IMR-90 (cell line): ENCODE data around the gene ANKHD1. TPM values are rescaled to one million over a fixed set of nuclear protein-coding genes. Genes with fewer than 3 reads are reported as not detected.

Experiments
- ATAC-seq: fragments of 200-7000 bp; cut with Tn5 transposase; 2 replicates; pipeline ENCODE4 v1.9.1; 2020; ENCODE audit warnings: low read depth, mild to moderate bottlenecking, moderate library complexity
- BruUV-seq: library from RNA; stranded (reverse); fragments of 400-500 nt; replicated peaks from 2 replicates; lab custom pipeline; 2021; lab: Mats Ljungman, UMichigan
- CTCF ChIA-PET: fragments of 300-600 bp; formaldehyde crosslinking; extraction: SDS; loops from one replicate; lab custom pipeline; 2021; ENCODE audit warnings: antibody characterized with exemption; lab: Yijun Ruan, JAX
- POLR2A ChIA-PET: fragments of 300-600 bp; sonication (Branson Sonifier 250); formaldehyde crosslinking; loops from one replicate; lab custom pipeline; 2022; ENCODE audit warnings: antibody characterized with exemption; ENCODE audit not compliant: unreplicated experiment; lab: Charles Lee
- DNase-seq: peaks from one replicate; pipeline ENCODE4 v3.0.0; 2013
- H2AFZ ChIP-seq: replicated peaks from 2 replicates; pipeline ENCODE3; 2013; ENCODE audit warnings: low read length, mild to moderate bottlenecking; ENCODE audit not compliant: poor library complexity
- H2AK5ac ChIP-seq: 2 replicates; pipeline ENCODE4 v1.6.1; 2013; ENCODE audit warnings: low read depth, low read length, inconsistent platforms
- H2AK9ac ChIP-seq: replicated peaks from 2 replicates; pipeline ENCODE3; 2013; ENCODE audit warnings: mild to moderate bottlenecking, low read depth, low read length, moderate library complexity; ENCODE audit not compliant: poor library complexity
- H2BK120ac ChIP-seq: 2 replicates; pipeline ENCODE4 v1.6.1; 2013; ENCODE audit warnings: low read depth, low read length, inconsistent platforms
- H2BK15ac ChIP-seq: 3 replicates; pipeline ENCODE4 v1.6.1; 2013; ENCODE audit warnings: low read depth, low read length, inconsistent platforms
- H2BK20ac ChIP-seq: 2 replicates; pipeline ENCODE4 v1.6.1; 2013; ENCODE audit warnings: low read depth, mild to moderate bottlenecking, inconsistent platforms, low read length, moderate library complexity
- H2BK5ac ChIP-seq: 2 replicates; pipeline ENCODE4 v1.6.1; 2013; ENCODE audit warnings: mild to moderate bottlenecking, low read depth, low read length, inconsistent platforms; ENCODE audit not compliant: poor library complexity, severe bottlenecking
- H3K14ac ChIP-seq: replicated peaks from 2 replicates; pipeline ENCODE4 v1.6.1; 2013; ENCODE audit warnings: low read depth, low read length, inconsistent platforms
- H3K18ac ChIP-seq: 2 replicates; pipeline ENCODE4 v1.6.1; 2013; ENCODE audit warnings: low read depth, low read length, control low read depth
- H3K23ac ChIP-seq: 2 replicates; pipeline ENCODE4 v1.6.1; 2013; ENCODE audit warnings: low read depth, low read length, inconsistent platforms
- H3K27ac ChIP-seq: 2 replicates; pipeline ENCODE4 v1.5.1; 2013; ENCODE audit warnings: mild to moderate bottlenecking, control low read depth, low read length; ENCODE audit not compliant: insufficient read depth
- H3K27me3 ChIP-seq: 2 replicates; pipeline ENCODE4 v1.6.1; 2013; ENCODE audit warnings: low read length; ENCODE audit not compliant: control insufficient read depth, insufficient read depth
- H3K36me3 ChIP-seq: 2 replicates; pipeline ENCODE4 v1.6.1; 2013; ENCODE audit warnings: low read length, mixed read lengths; ENCODE audit not compliant: control insufficient read depth, insufficient read depth
- H3K4ac ChIP-seq: 2 replicates; pipeline ENCODE4 v1.6.1; 2013; ENCODE audit warnings: low read depth, low read length, inconsistent platforms
- H3K4me1 ChIP-seq: 2 replicates; pipeline ENCODE4 v1.6.1; 2013; ENCODE audit warnings: low read length, mixed read lengths; ENCODE audit not compliant: control insufficient read depth, insufficient read depth
- H3K4me2 ChIP-seq: 2 replicates; pipeline ENCODE4 v1.6.1; 2013; ENCODE audit warnings: low read depth, mild to moderate bottlenecking, control low read depth, low read length, moderate library complexity
- H3K4me3 ChIP-seq: 2 replicates; pipeline ENCODE4 v1.5.1; 2013; ENCODE audit warnings: low read depth, mild to moderate bottlenecking, control low read depth, low read length, moderate library complexity; ENCODE audit not compliant: insufficient read depth
- H3K56ac ChIP-seq: 2 replicates; pipeline ENCODE4 v1.6.1; 2013; ENCODE audit warnings: low read length, inconsistent platforms; ENCODE audit not compliant: insufficient read depth; ENCODE audit errors: extremely low read depth
- H3K79me1 ChIP-seq, 2 experiments: 2 replicates each; pipeline ENCODE4 v1.6.1; 2013; ENCODE audit warnings: low read length in 2 of 2, inconsistent platforms in 1 of 2, low read depth in 1 of 2
- H3K9ac ChIP-seq: 2 replicates; pipeline ENCODE4 v1.6.1; 2013; ENCODE audit warnings: low read depth, low read length, control low read depth
- H3K9me1 ChIP-seq: 2 replicates; pipeline ENCODE4 v1.6.1; 2013; ENCODE audit warnings: low read length, inconsistent platforms; ENCODE audit not compliant: insufficient read depth
- H3K9me3 ChIP-seq: 2 replicates; pipeline ENCODE4 v1.6.1; 2013; ENCODE audit warnings: low read length; ENCODE audit not compliant: control insufficient read depth, insufficient read depth
- H4K20me1 ChIP-seq: 2 replicates; pipeline ENCODE4 v1.6.1; 2013; ENCODE audit warnings: low read length, inconsistent platforms; ENCODE audit not compliant: insufficient read depth
- H4K5ac ChIP-seq: 2 replicates; pipeline ENCODE4 v1.6.1; 2013; ENCODE audit warnings: mild to moderate bottlenecking, low read depth, low read length, control low read depth
- H4K8ac ChIP-seq, 2 experiments: 2 replicates each; pipeline ENCODE4 v1.6.1; 2013; ENCODE audit warnings: low read depth in 2 of 2, low read length in 2 of 2, control low read depth in 1 of 2, inconsistent platforms in 1 of 2
- H4K91ac ChIP-seq: 2 replicates; pipeline ENCODE4 v1.6.1; 2013; ENCODE audit warnings: low read depth, low read length, inconsistent platforms; ENCODE audit not compliant: insufficient read depth
- CEBPB ChIP-seq: IDR thresholded peaks from 2 replicates; pipeline ENCODE4 v1.6.1; 2012; ENCODE audit warnings: low read depth, low read length, improper control_type of control experiment
- MAZ ChIP-seq: IDR thresholded peaks from 2 replicates; pipeline ENCODE4 v1.6.1; 2012; ENCODE audit warnings: low read depth, mild to moderate bottlenecking, low read length, improper control_type of control experiment, moderate library complexity, borderline replicate concordance
- NFE2L2 ChIP-seq: fragments of 150-350 bp; IDR thresholded peaks from 2 replicates; pipeline ENCODE4 v1.6.1; 2016; ENCODE audit warnings: low read depth, mild to moderate bottlenecking, low read length
- USF2 ChIP-seq: fragments of 150-350 bp; IDR thresholded peaks from 2 replicates; pipeline ENCODE4 v1.6.1; 2017; ENCODE audit warnings: mild to moderate bottlenecking, antibody characterized with exemption, low read length, low read depth
- WGBS, 2 experiments: methylation state at CpG; one replicate each; pipeline versions ENCODE4 v1.1.5 to v1.1.7; 2013; ENCODE audit warnings: missing lambda C conversion rate in 2 of 2; ENCODE audit not compliant: insufficient read length in 1 of 2; ENCODE audit errors: extremely low coverage in 2 of 2; 5-methylcytosine and 5-hydroxymethylcytosine counted together
- dilution Hi-C: fragments of 300-500 bp; cut with HindIII; formaldehyde crosslinking; loops from one replicate; pipeline ENCODE4 v1.14.3; 2018; ENCODE audit warnings: low sequenced_read_pairs; ENCODE audit not compliant: unreplicated experiment
- in situ Hi-C: fragments of 300-500 bp; cut with MboI; formaldehyde crosslinking; loops from 3 replicates; pipeline ENCODE4 v1.14.3; 2019; ENCODE audit warnings: low sequenced_read_pairs, inconsistent platforms, mixed read lengths
- intact Hi-C: fragments of 100-400 bp; cut with micrococcal nuclease; formaldehyde crosslinking; loops from 2 replicates; pipeline ENCODE4 v1.10.0; 2022
- polyA plus RNA-seq, 3 experiments: library from polyadenylated mRNA; depleted of rRNA; stranded (reverse); fragments of >200 nt; gene quantifications; 2 replicates each; pipeline ENCODE4 v1.2.3, GENCODE V29; 2012; ENCODE audit warnings: low replicate concordance in 1 of 3
- total RNA-seq: library from RNA; depleted of rRNA; stranded (reverse); fragments of >200 nt; gene quantifications from 2 replicates; pipeline ENCODE4 v1.2.3, GENCODE V29; 2012

Gene ANKHD1
- total and polyA plus RNA-seq, 2 of the 4 experiments (the other 2 are of a cell fraction) = 32.1 to 36.7 TPM

- no peak for TF ChIP-seq USF2
These were observed 37.8 kb upstream of the ANKHD1 start (continued) for GRCh38 chr5:140363631-140364471.

- H3K79me1 ChIP-seq = no peaks in the 10 kb centered on the region
These were observed 37.2 kb upstream of the ANKHD1 start for GRCh38 chr5:140364472-140364765.

More at GRCh38 chr5:140364472-140364765, 37.2 kb upstream of the ANKHD1 start:
- Histone ChIP-seq H2BK120ac (no peak overlapping the region), H3K27ac (no peak overlapping the region), H3K9me1 (no peaks in the 10 kb centered on the region), H2AK9ac (no peak overlapping the region), H2AK5ac (no peak overlapping the region), H3K18ac (no peak overlapping the region), H3K56ac (no peak overlapping the region), H4K5ac (no peak overlapping the region), H3K4me1 (no peaks in the 10 kb centered on the region), H3K27me3 (peaks cover 18% of the 10 kb centered on the region; the same call in 1 of the 2 replicates), H2AFZ (no peak overlapping the region), H3K23ac (no peak overlapping the region), H4K91ac (no peak overlapping the region), H3K4me3 (no peak overlapping the region), H3K9ac (no peak overlapping the region), H3K36me3 (no peaks in the 10 kb centered on the region), H2BK5ac (no peak overlapping the region), H3K14ac (no peak overlapping the region), H3K9me3 (no peaks in the 10 kb centered on the region), H3K4me2 (no peak overlapping the region), H2BK15ac (no peak overlapping the region), H2BK20ac (no peak overlapping the region), H3K4ac (no peak overlapping the region), H4K20me1 (no peaks in the 10 kb centered on the region), H4K8ac (no peak overlapping the region)
- DNase-seq (no peak), ATAC-seq (no peak)
- no peak for TF ChIP-seq USF2
- no peak for TF ChIP-seq CEBPB
- TF ChIP-seq NFE2L2 = no peak
- TF ChIP-seq MAZ = no peak
- in situ Hi-C loops (loop anchor here (25.0 kb wide), 1 partner anchor 577 kb away; the partner anchor contains the start of gene PSD2), intact Hi-C loops (no loop called here), dilution Hi-C loops (no loop called here)
- ChIA-PET POLR2A (no interaction called here), CTCF (interaction anchor here (1.5 kb wide), 1 partner anchor 120 kb away, joined by 10 read pairs; no protein-coding TSS in a partner anchor)
- no TSS peak for BruUV-seq
- no CpG with 5 or more reads among the region's 3 CpGs for whole genome bisulfite sequencing, 2 experiments
